K562 (cell line): ENCODE data around the gene TMEM41A. TPM values are rescaled to one million over a fixed set of nuclear protein-coding genes. Genes with fewer than 3 reads are reported as not detected.

ENCODE experiments used
- ATAC-seq: fragments of 200-7000 bp; cut with Tn5 transposase; 3 replicates; pipeline ENCODE4 v1.9.1; 2020; ENCODE audit warnings: moderate library complexity
- BruUV-seq: library from RNA; stranded (reverse); fragments of 400-500 nt; replicated peaks from 2 replicates; lab custom pipeline; 2021; lab: Mats Ljungman, UMichigan
- CTCF ChIA-PET: fragments of 300-600 bp; formaldehyde crosslinking; extraction: SDS; loops from one replicate; lab custom pipeline; 2021; ENCODE audit warnings: low intra/inter-chr PET ratio; lab: Yijun Ruan, JAX
- POLR2A ChIA-PET: fragments of 300-600, 350-650 bp; sonication (Branson Sonifier 250); formaldehyde crosslinking; extraction: SDS; loops from one replicate; lab custom pipeline; 2021; ENCODE audit warnings: antibody characterized with exemption, inconsistent platforms; lab: Yijun Ruan, JAX
- DNase-seq, 4 experiments: peaks; one replicate each; pipeline versions ENCODE4 v3.0.0 to v3.0.0-alpha.2; 2011 to 2018; ENCODE audit warnings: low spot score in 3 of 4, mixed read lengths in 3 of 4; ENCODE audit errors: extremely low read depth in 1 of 4
- FAIRE-seq: peaks from 2 replicates; lab custom pipeline; 2011; peaks lifted over from hg19 to GRCh38; lab: Jason Lieb, UNC
- H2AFZ ChIP-seq: 2 replicates; pipeline ENCODE4 v1.6.0; 2011; ENCODE audit warnings: low read depth, low read length, control low read depth, inconsistent platforms
- H3K27ac ChIP-seq: fragments of 200-600 bp; 3 replicates; pipeline ENCODE4 v1.8.0; 2011; ENCODE audit warnings: low read depth, mild to moderate bottlenecking, control low read depth, inconsistent platforms, low read length, moderate library complexity, mixed read lengths; ENCODE audit errors: extremely low read depth
- H3K27me3 ChIP-seq, 2 experiments: fragments of 300-600 bp in 1 of 2; 2 replicates in 1 of 2; 3 replicates in 1 of 2; pipeline versions ENCODE4 v1.6.0 to v1.8.0; 2011; ENCODE audit warnings: inconsistent platforms in 2 of 2, low read length in 2 of 2, mild to moderate bottlenecking in 1 of 2, mixed read lengths in 1 of 2, moderate library complexity in 1 of 2; ENCODE audit not compliant: control insufficient read depth in 2 of 2, insufficient read depth in 2 of 2
- H3K36me3 ChIP-seq: fragments of 300-600 bp; 3 replicates; pipeline ENCODE4 v1.8.0; 2011; ENCODE audit warnings: mild to moderate bottlenecking, low read length, inconsistent platforms; ENCODE audit not compliant: control insufficient read depth, insufficient read depth
- H3K4me1 ChIP-seq, 2 experiments: fragments of 200-600 bp in 1 of 2; replicated peaks in 1 of 2; 2 replicates in 1 of 2; 3 replicates in 1 of 2; pipeline versions ENCODE4 v1.5.1 to v1.8.0; 2011; ENCODE audit warnings: inconsistent platforms in 2 of 2, low read length in 2 of 2, mild to moderate bottlenecking in 1 of 2, mixed read lengths in 1 of 2, moderate library complexity in 1 of 2; ENCODE audit not compliant: control insufficient read depth in 2 of 2, insufficient read depth in 2 of 2
- H3K4me2 ChIP-seq: 2 replicates; pipeline ENCODE4 v1.6.1; 2011; ENCODE audit warnings: low read length, control low read depth, inconsistent platforms, mixed read lengths; ENCODE audit not compliant: insufficient read depth
- H3K4me3 ChIP-seq: fragments of 200-600 bp; sonication (generic), shearing (Covaris generic); 2 replicates; pipeline ENCODE4 v1.5.1; 2016; ENCODE audit warnings: control low read depth, inconsistent platforms
- H3K79me2 ChIP-seq: fragments of 200-600 bp; 3 replicates; pipeline ENCODE4 v1.8.0; 2011; ENCODE audit warnings: low read length, inconsistent platforms; ENCODE audit not compliant: control insufficient read depth, insufficient read depth
- H3K9ac ChIP-seq, 2 experiments: 2 replicates each; pipeline versions ENCODE4 v1.6.0 to v1.6.1; 2011; ENCODE audit warnings: low read depth in 2 of 2, low read length in 2 of 2, control low read depth in 1 of 2, inconsistent platforms in 1 of 2, mild to moderate bottlenecking in 1 of 2, mixed read lengths in 1 of 2; ENCODE audit not compliant: insufficient read depth in 1 of 2
- H3K9me1 ChIP-seq: one replicate; pipeline ENCODE4 v1.6.0; 2011; ENCODE audit warnings: inconsistent platforms, mild to moderate bottlenecking, low read length, moderate library complexity; ENCODE audit not compliant: control insufficient read depth, insufficient read depth
- H3K9me3 ChIP-seq: replicated peaks from 2 replicates; pipeline ENCODE4 v1.5.1; 2011; ENCODE audit warnings: low read depth, low read length, inconsistent platforms; ENCODE audit not compliant: control insufficient read depth, insufficient read depth
- H4K20me1 ChIP-seq: replicated peaks from 2 replicates; pipeline ENCODE4 v1.6.1; 2011; ENCODE audit warnings: low read length, inconsistent platforms, mixed read lengths; ENCODE audit not compliant: control insufficient read depth, insufficient read depth
- ATF1 ChIP-seq, 2 experiments: fragments of 450-650 bp in 1 of 2; IDR thresholded peaks; 2 replicates each; pipeline ENCODE4 v1.6.1; 2016; ENCODE audit warnings: missing compliant biosample characterization in 1 of 2, missing genetic modification characterization in 1 of 2
- CTCF ChIP-seq, 3 experiments: IDR thresholded peaks in 2 of 3; conservative IDR thresholded peaks in 1 of 3; 2 replicates each; pipeline ENCODE4 v1.5.1; 2011 to 2012; ENCODE audit warnings: low read length in 3 of 3, mild to moderate bottlenecking in 3 of 3, control low read depth in 2 of 3, improper control_type of control experiment in 1 of 3, inconsistent platforms in 1 of 3, low read depth in 1 of 3, mixed read lengths in 1 of 3, moderate library complexity in 1 of 3; ENCODE audit not compliant: insufficient read depth in 2 of 3
- E2F3 ChIP-seq: fragments of 250-450 bp; sonication (Bioruptor Pico); IDR thresholded peaks from 2 replicates; pipeline ENCODE4 v1.4.0; 2020; ENCODE audit warnings: mild to moderate bottlenecking
- E2F5 ChIP-seq: sonication (generic); formaldehyde crosslinking; IDR thresholded peaks from 2 replicates; pipeline ENCODE4 v1.8.0; 2022; ENCODE audit warnings: mild to moderate bottlenecking, missing genetic modification reagents
- HNRNPL ChIP-seq: fragments of 200-400 bp; formaldehyde crosslinking; IDR thresholded peaks from 2 replicates; pipeline ENCODE4 v1.6.1; 2017; ENCODE audit warnings: low read depth, mild to moderate bottlenecking, low read length
- L3MBTL2 ChIP-seq: fragments of 450-650 bp; IDR thresholded peaks from 2 replicates; pipeline ENCODE4 v1.6.1; 2016; ENCODE audit warnings: mild to moderate bottlenecking, moderate library complexity
- MAX ChIP-seq: sonication (generic); formaldehyde crosslinking; IDR thresholded peaks from 2 replicates; pipeline ENCODE4 v1.9.0; 2022; ENCODE audit warnings: mild to moderate bottlenecking, missing genetic modification reagents
- PHF8 ChIP-seq: fragments of 200-600 bp; sonication (generic); IDR thresholded peaks from 2 replicates; pipeline ENCODE4 v1.6.1; 2012; ENCODE audit warnings: mixed run types, mild to moderate bottlenecking, inconsistent platforms, low read length, moderate library complexity, borderline replicate concordance
- U2AF1 ChIP-seq: fragments of 200-400 bp; formaldehyde crosslinking; optimal IDR thresholded peaks from 2 replicates; pipeline ENCODE3; 2017; ENCODE audit warnings: mild to moderate bottlenecking, low read depth, low read length, moderate library complexity
- ZC3H11A ChIP-seq: IDR thresholded peaks from 2 replicates; pipeline ENCODE4 v1.6.1; 2012; ENCODE audit warnings: low read depth, low read length, improper control_type of control experiment
- ZNF24 ChIP-seq: fragments of 450-650 bp; IDR thresholded peaks from 2 replicates; pipeline ENCODE4 v1.6.1; 2016
- ZNF3 ChIP-seq: fragments of 250-450 bp; sonication (Bioruptor Pico); IDR thresholded peaks from 2 replicates; pipeline ENCODE4 v1.5.0; 2021; ENCODE audit warnings: mild to moderate bottlenecking, moderate library complexity
- WGBS: fragments of 100-300 bp; shearing (Covaris generic); methylation state at CpG from one replicate; pipeline ENCODE4 v1.1.6; 2016; ENCODE audit warnings: low coverage, mixed read lengths; ENCODE audit not compliant: insufficient coverage; ENCODE audit errors: missing lambda C conversion rate; 5-methylcytosine and 5-hydroxymethylcytosine counted together
- in situ Hi-C: fragments of 300-500 bp; cut with MboI; formaldehyde crosslinking; loops from 4 replicates; pipeline ENCODE4 v1.15.0; 2018; ENCODE audit warnings: inconsistent platforms, mixed read lengths
- intact Hi-C: fragments of 100-400 bp; cut with micrococcal nuclease; formaldehyde crosslinking; loops from 2 replicates; pipeline ENCODE4 v1.14.2; 2022
- polyA plus RNA-seq, 8 experiments: library from polyadenylated mRNA; depleted of rRNA in 4 of 8; stranded (reverse) in 5 of 8; unstranded in 3 of 8; fragments of >200 nt; fragmentation: Nextera tagmentation in 2 of 8; fragmentation: Illumina TruSeq in 1 of 8; extraction: Ambion mirVana in 2 of 8; extraction: Trizol in 1 of 8; gene quantifications; 2 replicates each; pipeline versions ENCODE4 v1.2.1 to v1.2.3, GENCODE V29; 2011 to 2014; ENCODE audit warnings: inconsistent platforms in 1 of 8, missing spikeins in 1 of 8
- total RNA-seq, 7 experiments: library from RNA; depleted of rRNA in 6 of 7; stranded (reverse); fragments of >200 nt in 6 of 7; fragmentation: Illumina TruSeq in 2 of 7; extraction: Trizol in 2 of 7; gene quantifications; 2 replicates each; pipeline versions ENCODE4 v1.2.1 to v1.2.3, GENCODE V29; 2011 to 2021; ENCODE audit warnings: low replicate concordance in 1 of 7

The TMEM41A gene
- total and polyA plus RNA-seq, 9 of the 15 experiments (the other 6 are each of a cell fraction or from before 2014, with no cell fraction given): 22.5 to 65.9 (median 31.5) TPM

GRCh38 chr3:185517387-185518130, 18.7 kb upstream of the TMEM41A start:
- ATAC-seq (no peak), FAIRE-seq (no peak), DNase-seq (no peak)
- Histone ChIP-seq H4K20me1 (no peaks in the 10 kb centered on the region), H3K4me2 (no peak overlapping the region), H3K27me3 (no peaks in the 10 kb centered on the region), H3K27ac (no peak overlapping the region), H3K36me3 (no peaks in the 10 kb centered on the region), H3K9me3 (no peaks in the 10 kb centered on the region), H3K9ac (no peak overlapping the region), H3K4me3 (no peak overlapping the region), H2AFZ (no peak overlapping the region), H3K79me2 (no peaks in the 10 kb centered on the region), H3K9me1 (no peaks in the 10 kb centered on the region), H3K4me1 (no peaks in the 10 kb centered on the region)
- ChIA-PET CTCF (no interaction called here), POLR2A (no interaction called here)
- no peak for TF ChIP-seq HNRNPL
- no peak for TF ChIP-seq ZNF3 (CRISPR knock-in tag)
- TF ChIP-seq L3MBTL2: no peak
- TF ChIP-seq ZNF24: no peak
- no peak for TF ChIP-seq ZC3H11A
- no peak for TF ChIP-seq MAX (CRISPR knock-in tag)
- TF ChIP-seq PHF8: no peak
- no peak for TF ChIP-seq U2AF1
- no peak for TF ChIP-seq CTCF (IDR thresholded peaks at IDR 0.05 in 2 of 3, conservative IDR thresholded peaks at IDR 0.05 in 1 of 3; ENCODE audit: insufficient read depth in 2 of 3, low read depth in 1 of 3, low read length in 3 of 3)
- TF ChIP-seq ATF1 (CRISPR knock-in tag; IDR thresholded peaks at IDR 0.05): no peak
- no peak for TF ChIP-seq ATF1 (tag; IDR thresholded peaks at IDR 0.05)
- TF ChIP-seq E2F5 (CRISPR knock-in tag): no peak
- no peak for TF ChIP-seq E2F3 (CRISPR knock-in tag)
- in situ Hi-C loops (no loop called here), intact Hi-C loops (no loop called here)
- WGBS: 4% methylated on average over 2 of the region's 2 CpGs
- no TSS peak for BruUV-seq
